H1 (cell line): Measurements from ENCODE around the gene SNX27. TPM values are rescaled to one million over a fixed set of nuclear protein-coding genes. Genes with fewer than 3 reads are reported as not detected.

Source experiments
- CTCF ChIA-PET: fragments of 300-600 bp; sonication (Branson Sonifier 250); formaldehyde crosslinking; loops from one replicate; lab custom pipeline; 2021; ENCODE audit not compliant: partially characterized antibody; lab: Charles Lee
- POLR2A ChIA-PET: fragments of 300-600 bp; sonication (Branson Sonifier 250); formaldehyde crosslinking; loops from one replicate; lab custom pipeline; 2021; ENCODE audit warnings: inconsistent platforms; ENCODE audit not compliant: partially characterized antibody; lab: Charles Lee
- DNase-seq, 2 experiments: peaks; one replicate each; pipeline versions ENCODE4 v3.0.0 to v3.0.0-alpha.2; 2010 to 2022; ENCODE audit warnings: low spot score in 2 of 2, low read depth in 1 of 2, mixed read lengths in 1 of 2
- FAIRE-seq: peaks from 2 replicates; lab custom pipeline; 2011; peaks lifted over from hg19 to GRCh38; lab: Jason Lieb, UNC
- H2AFZ ChIP-seq: 2 replicates; pipeline ENCODE4 v1.8.1; 2012; ENCODE audit warnings: low read length, inconsistent platforms
- H2AK5ac ChIP-seq: 2 replicates; pipeline ENCODE4 v1.6.1; 2013; ENCODE audit warnings: low read depth, low read length
- H2BK120ac ChIP-seq: replicated peaks from 2 replicates; pipeline ENCODE3; 2013; ENCODE audit warnings: low read depth, low read length, inconsistent platforms
- H2BK12ac ChIP-seq: 2 replicates; pipeline ENCODE4 v1.6.1; 2013; ENCODE audit warnings: low read depth, low read length
- H2BK15ac ChIP-seq: 2 replicates; pipeline ENCODE4 v1.6.1; 2013; ENCODE audit warnings: low read length
- H2BK20ac ChIP-seq: 2 replicates; pipeline ENCODE4 v1.6.1; 2013; ENCODE audit warnings: low read length
- H2BK5ac ChIP-seq: 2 replicates; pipeline ENCODE4 v1.6.1; 2013; ENCODE audit warnings: low read depth, low read length
- H3K14ac ChIP-seq: 2 replicates; pipeline ENCODE4 v1.6.1; 2013; ENCODE audit warnings: inconsistent platforms; ENCODE audit not compliant: insufficient read length
- H3K18ac ChIP-seq: 2 replicates; pipeline ENCODE4 v1.6.1; 2013; ENCODE audit warnings: low read length; ENCODE audit errors: extremely low read depth
- H3K23ac ChIP-seq: 2 replicates; pipeline ENCODE4 v1.6.1; 2013; ENCODE audit warnings: inconsistent platforms; ENCODE audit not compliant: insufficient read length
- H3K23me2 ChIP-seq: 2 replicates; pipeline ENCODE4 v1.6.1; 2013; ENCODE audit warnings: low read depth, low read length
- H3K27ac ChIP-seq: 2 replicates; pipeline ENCODE4 v1.6.1; 2011; ENCODE audit warnings: low read depth, low read length, inconsistent platforms
- H3K27me3 ChIP-seq, 4 experiments: replicated peaks in 1 of 4; 1 replicate in 1 of 4; 2 replicates in 3 of 4; pipeline versions ENCODE4 v1.6.1 to v1.8.1; 2011 to 2013; ENCODE audit warnings: low read length in 3 of 4, mild to moderate bottlenecking in 3 of 4, inconsistent platforms in 2 of 4, mixed read lengths in 2 of 4, moderate library complexity in 1 of 4; ENCODE audit not compliant: control insufficient read depth in 3 of 4, insufficient read depth in 3 of 4; ENCODE audit errors: extremely low read depth in 1 of 4
- H3K36me3 ChIP-seq, 4 experiments: 2 replicates each; pipeline versions ENCODE4 v1.6.1 to v1.8.1; 2011 to 2013; ENCODE audit warnings: mild to moderate bottlenecking in 4 of 4, low read length in 3 of 4, moderate library complexity in 2 of 4, control low read depth in 1 of 4, inconsistent platforms in 1 of 4; ENCODE audit not compliant: insufficient read depth in 4 of 4, control insufficient read depth in 2 of 4
- H3K4ac ChIP-seq: replicated peaks from 2 replicates; pipeline ENCODE3; 2013; ENCODE audit warnings: low read length, low read depth, mixed read lengths, inconsistent platforms; ENCODE audit not compliant: insufficient read length
- H3K4me1 ChIP-seq, 4 experiments: replicated peaks in 1 of 4; 1 replicate in 1 of 4; 2 replicates in 3 of 4; pipeline versions ENCODE4 v1.6.1 to v1.8.1; 2011 to 2013; ENCODE audit warnings: low read length in 3 of 4, inconsistent platforms in 2 of 4, mixed read lengths in 1 of 4; ENCODE audit not compliant: insufficient read depth in 4 of 4, control insufficient read depth in 3 of 4
- H3K4me2 ChIP-seq, 2 experiments: 2 replicates each; pipeline versions ENCODE4 v1.6.1 to v1.8.1; 2011 to 2013; ENCODE audit warnings: low read depth in 2 of 2, low read length in 2 of 2, control low read depth in 1 of 2, inconsistent platforms in 1 of 2, mild to moderate bottlenecking in 1 of 2; ENCODE audit not compliant: insufficient read depth in 1 of 2
- H3K4me3 ChIP-seq, 4 experiments: fragments of 200-600, 300-600 bp in 1 of 4; sonication (generic), shearing (Covaris generic), sonication (Bioruptor Twin) in 1 of 4; 2 replicates each; pipeline versions ENCODE4 v1.5.1 to v1.8.1; 2011 to 2016; ENCODE audit warnings: low read length in 4 of 4, low read depth in 3 of 4, control low read depth in 2 of 4, inconsistent platforms in 2 of 4, mild to moderate bottlenecking in 2 of 4, mixed read lengths in 1 of 4, moderate library complexity in 1 of 4; ENCODE audit not compliant: insufficient read depth in 2 of 4; ENCODE audit errors: extremely low read depth in 1 of 4
- H3K56ac ChIP-seq: replicated peaks from 2 replicates; pipeline ENCODE3; 2013; ENCODE audit warnings: low read depth, mild to moderate bottlenecking, mixed read lengths, low read length, inconsistent platforms; ENCODE audit not compliant: insufficient read length
- H3K79me1 ChIP-seq: 2 replicates; pipeline ENCODE4 v1.6.1; 2013; ENCODE audit warnings: low read depth, low read length, control low read depth
- H3K79me2 ChIP-seq, 2 experiments: 2 replicates each; pipeline versions ENCODE4 v1.6.1 to v1.8.1; 2012 to 2013; ENCODE audit warnings: low read length in 2 of 2, mild to moderate bottlenecking in 2 of 2, inconsistent platforms in 1 of 2; ENCODE audit not compliant: insufficient read depth in 2 of 2, control insufficient read depth in 1 of 2
- H3K9ac ChIP-seq, 4 experiments: replicated peaks in 1 of 4; 1 replicate in 1 of 4; 2 replicates in 3 of 4; pipeline versions ENCODE4 v1.6.1 to v1.8.1; 2011 to 2013; ENCODE audit warnings: low read depth in 3 of 4, low read length in 3 of 4, control low read depth in 2 of 4, mild to moderate bottlenecking in 2 of 4, moderate library complexity in 2 of 4, inconsistent platforms in 1 of 4; ENCODE audit errors: extremely low read depth in 1 of 4
- H3K9me3 ChIP-seq, 2 experiments: 2 replicates each; pipeline versions ENCODE4 v1.6.1 to v1.8.1; 2012 to 2013; ENCODE audit warnings: mild to moderate bottlenecking in 2 of 2, moderate library complexity in 2 of 2, control low read depth in 1 of 2, inconsistent platforms in 1 of 2, low read depth in 1 of 2, low read length in 1 of 2, mixed read lengths in 1 of 2; ENCODE audit not compliant: insufficient read depth in 2 of 2
- H4K20me1 ChIP-seq, 2 experiments: replicated peaks in 1 of 2; 2 replicates each; pipeline versions ENCODE3 to v1.8.1; 2011 to 2013; ENCODE audit warnings: inconsistent platforms in 2 of 2, low read length in 2 of 2, mild to moderate bottlenecking in 1 of 2; ENCODE audit not compliant: insufficient read depth in 2 of 2, control insufficient read depth in 1 of 2
- H4K5ac ChIP-seq: 2 replicates; pipeline ENCODE4 v1.6.1; 2013; ENCODE audit warnings: low read length, low read depth, mixed read lengths, inconsistent platforms; ENCODE audit not compliant: insufficient read length
- H4K8ac ChIP-seq: 2 replicates; pipeline ENCODE4 v1.8.0; 2013; ENCODE audit warnings: mild to moderate bottlenecking, moderate library complexity, low read length, inconsistent platforms; ENCODE audit not compliant: insufficient read depth; ENCODE audit errors: extremely low read depth
- H4K91ac ChIP-seq: replicated peaks from 2 replicates; pipeline ENCODE3; 2013; ENCODE audit warnings: low read length, mixed read lengths, inconsistent platforms; ENCODE audit not compliant: insufficient read length
- CBX5 ChIP-seq: fragments of 300-800, 300-1000 bp; sonication (generic); IDR thresholded peaks from 2 replicates; pipeline ENCODE4 v1.7.1; 2016; ENCODE audit warnings: antibody characterized with exemption, low read length, low read depth
- CHD2 ChIP-seq: IDR thresholded peaks from 2 replicates; pipeline ENCODE4 v1.6.1; 2012; ENCODE audit warnings: low read length, improper control_type of control experiment
- CREB1 ChIP-seq: IDR thresholded peaks from 2 replicates; pipeline ENCODE4 v1.6.1; 2012; ENCODE audit warnings: inconsistent platforms
- HDAC6 ChIP-seq: IDR thresholded peaks from one replicate; pipeline ENCODE4 v1.7.1; 2012; ENCODE audit warnings: low read depth, mild to moderate bottlenecking, inconsistent platforms, low read length, moderate library complexity
- JUND ChIP-seq: IDR thresholded peaks from 2 replicates; pipeline ENCODE4 v1.6.1; 2011; ENCODE audit warnings: mild to moderate bottlenecking, improper control_type of control experiment, low read length
- KDM1A ChIP-seq: fragments of 200-600, 300-600 bp; sonication (generic); IDR thresholded peaks from 2 replicates; pipeline ENCODE4 v1.7.1; 2016; ENCODE audit warnings: mild to moderate bottlenecking, low read length, borderline replicate concordance
- KDM5A ChIP-seq: fragments of 200-600 bp; IDR thresholded peaks from 2 replicates; pipeline ENCODE4 v1.7.1; 2012; ENCODE audit warnings: mild to moderate bottlenecking, low read length, inconsistent platforms, mixed read lengths
- PHF8 ChIP-seq: fragments of 200-600 bp; sonication (generic); conservative IDR thresholded peaks from 2 replicates; pipeline ENCODE4 v1.7.1; 2012; ENCODE audit warnings: low read depth, mild to moderate bottlenecking, inconsistent platforms, low read length, moderate library complexity
- SP4 ChIP-seq: IDR thresholded peaks from 2 replicates; pipeline ENCODE4 v1.6.1; 2012; ENCODE audit warnings: low read length, inconsistent platforms
- TAF1 ChIP-seq: IDR thresholded peaks from 2 replicates; pipeline ENCODE4 v1.6.1; 2011; ENCODE audit warnings: mild to moderate bottlenecking, low read depth, low read length
- TAF7 ChIP-seq: optimal IDR thresholded peaks from 2 replicates; pipeline ENCODE3; 2011; ENCODE audit warnings: low read depth, mild to moderate bottlenecking, inconsistent platforms, low read length, moderate library complexity, borderline replicate concordance
- TBP ChIP-seq: IDR thresholded peaks from 2 replicates; pipeline ENCODE4 v1.6.1; 2011; ENCODE audit warnings: low read depth, low read length, improper control_type of control experiment
- YY1 ChIP-seq: IDR thresholded peaks from 2 replicates; pipeline ENCODE4 v1.6.1; 2011; ENCODE audit warnings: low read depth, mild to moderate bottlenecking, low read length
- polyA plus RNA-seq, 7 experiments: library from polyadenylated mRNA; depleted of rRNA in 3 of 7; stranded (reverse) in 5 of 7; unstranded in 2 of 7; fragments of >200 nt in 5 of 7; fragments of 200-250 nt in 2 of 7; gene quantifications; 1 replicate in 5 of 7; 2 replicates in 1 of 7; 4 replicates in 1 of 7; pipeline versions ENCODE4 v1.2.1 to v1.2.3, GENCODE V29; 2011 to 2013; ENCODE audit warnings: missing spikeins in 2 of 7, mixed read lengths in 2 of 7
- total RNA-seq: library from RNA; stranded (reverse); fragmentation: NEBNext Ultra II Directional; extraction: Animal tissue kit (Norgen Biotek cat#: 25700); gene quantifications from 2 replicates; pipeline ENCODE4 v1.2.1, GENCODE V29; 2021
- TF ChIP-seq, protein P1 (sequence below), 3 experiments: IDR thresholded peaks; 1 replicate in 2 of 3; 2 replicates in 1 of 3; pipeline versions ENCODE4 v1.5.1 to v1.6.1; 2011; ENCODE audit warnings: low read length in 3 of 3, mild to moderate bottlenecking in 3 of 3, inconsistent platforms in 2 of 3, low read depth in 1 of 3, moderate library complexity in 1 of 3; ENCODE audit not compliant: insufficient read depth in 1 of 3; ENCODE audit errors: control extremely low read depth in 1 of 3

SNX27 gene
- total and polyA plus RNA-seq, 2 of the 8 experiments (the other 6 are each of a cell fraction or from before 2014, with no cell fraction given), result 23.4 to 65.4 TPM

DNA sequence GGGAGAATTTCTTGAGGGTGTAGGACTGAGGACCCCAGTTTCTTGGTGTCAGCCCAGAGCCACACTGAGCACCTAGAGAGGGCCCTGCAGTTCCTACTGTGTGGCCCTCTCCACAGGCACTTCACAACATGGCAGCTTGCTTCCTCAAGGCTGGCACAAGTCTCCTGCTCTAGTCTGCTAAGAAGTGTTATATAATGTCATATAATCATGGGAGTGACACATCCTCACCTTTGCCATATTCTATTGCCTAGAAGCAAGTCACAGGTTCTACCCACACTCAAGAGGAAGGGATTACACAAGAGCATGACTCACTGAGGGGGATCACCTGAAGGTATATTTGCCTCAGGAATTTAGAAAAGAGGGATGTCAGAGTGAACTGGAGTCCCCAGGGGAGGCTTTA, 5.5 kb upstream of the SNX27 start:
- H3K18ac ChIP-seq, result no peak overlapping the region
- H2BK20ac ChIP-seq, result no peak overlapping the region
- no peak overlapping the region for H3K56ac ChIP-seq
- H2AK5ac ChIP-seq, result no peak overlapping the region
- no peak overlapping the region for H2BK12ac ChIP-seq
- H2BK5ac ChIP-seq, result no peak overlapping the region
- no peak overlapping the region for H4K8ac ChIP-seq
- no peak overlapping the region for H4K5ac ChIP-seq
- no peak overlapping the region for H4K91ac ChIP-seq
- no peak overlapping the region for H3K4ac ChIP-seq
- H3K4me3 ChIP-seq, result no peak overlapping the region
- H3K27me3 ChIP-seq, result no peaks in the 10 kb centered on the region
- H2BK120ac ChIP-seq, result no peak overlapping the region
- H3K27ac ChIP-seq, result no peak overlapping the region
- CTCF ChIA-PET, result interaction anchor here (1.3 to 1.6 kb wide), 2 partner anchors 12 to 71 kb away, joined by 5 to 9 read pairs; no protein-coding TSS in a partner anchor
- no peak overlapping the region for H3K14ac ChIP-seq
- no peak overlapping the region for H3K9ac ChIP-seq
- H3K4me2 ChIP-seq, result no peak overlapping the region
- H4K20me1 ChIP-seq, result no peaks in the 10 kb centered on the region
- no peak overlapping the region for H2AFZ ChIP-seq
- H3K23me2 ChIP-seq, result no peaks in the 10 kb centered on the region
- H3K4me1 ChIP-seq, result peaks cover 0 to 5% (median 0%) of the 10 kb centered on the region in 4 experiments; a peak in 1 of 7 replicates
- no peaks in the 10 kb centered on the region for H3K79me1 ChIP-seq
- no peak overlapping the region for H2BK15ac ChIP-seq
- H3K23ac ChIP-seq, result no peak overlapping the region
- no peaks in the 10 kb centered on the region for H3K36me3 ChIP-seq
- no peaks in the 10 kb centered on the region for H3K9me3 ChIP-seq
- DNase-seq (no peak), FAIRE-seq (no peak)
- POLR2A ChIA-PET, result interaction anchor here (0.7 to 1.7 kb wide), 2 partner anchors 9 to 65 kb away, joined by 3 to 4 read pairs; no protein-coding TSS in a partner anchor
- H3K79me2 ChIP-seq, result no peaks in the 10 kb centered on the region
- no peak for TF ChIP-seq SP4
- TF ChIP-seq TAF7, result no peak
- TF ChIP-seq YY1, result no peak
- no peak for TF ChIP-seq HDAC6
- no peak for TF ChIP-seq CREB1
- no peak for TF ChIP-seq KDM1A
- TF ChIP-seq TBP, result no peak
- TF ChIP-seq CHD2, result no peak
- TF ChIP-seq, protein P1, sequence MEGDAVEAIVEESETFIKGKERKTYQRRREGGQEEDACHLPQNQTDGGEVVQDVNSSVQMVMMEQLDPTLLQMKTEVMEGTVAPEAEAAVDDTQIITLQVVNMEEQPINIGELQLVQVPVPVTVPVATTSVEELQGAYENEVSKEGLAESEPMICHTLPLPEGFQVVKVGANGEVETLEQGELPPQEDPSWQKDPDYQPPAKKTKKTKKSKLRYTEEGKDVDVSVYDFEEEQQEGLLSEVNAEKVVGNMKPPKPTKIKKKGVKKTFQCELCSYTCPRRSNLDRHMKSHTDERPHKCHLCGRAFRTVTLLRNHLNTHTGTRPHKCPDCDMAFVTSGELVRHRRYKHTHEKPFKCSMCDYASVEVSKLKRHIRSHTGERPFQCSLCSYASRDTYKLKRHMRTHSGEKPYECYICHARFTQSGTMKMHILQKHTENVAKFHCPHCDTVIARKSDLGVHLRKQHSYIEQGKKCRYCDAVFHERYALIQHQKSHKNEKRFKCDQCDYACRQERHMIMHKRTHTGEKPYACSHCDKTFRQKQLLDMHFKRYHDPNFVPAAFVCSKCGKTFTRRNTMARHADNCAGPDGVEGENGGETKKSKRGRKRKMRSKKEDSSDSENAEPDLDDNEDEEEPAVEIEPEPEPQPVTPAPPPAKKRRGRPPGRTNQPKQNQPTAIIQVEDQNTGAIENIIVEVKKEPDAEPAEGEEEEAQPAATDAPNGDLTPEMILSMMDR (IDR thresholded peaks at IDR 0.05; ENCODE audit: control extremely low read depth in 1 of 3, insufficient read depth in 1 of 3, low read depth in 1 of 3, low read length in 3 of 3), result no peak
- TF ChIP-seq PHF8, result no peak
- TF ChIP-seq TAF1, result no peak
- no peak for TF ChIP-seq JUND
- no peak for TF ChIP-seq KDM5A
- no peak for TF ChIP-seq CBX5
